Measurements from ENCODE around the gene VAC14. TPM values are rescaled to one million over a fixed set of nuclear protein-coding genes. Genes with fewer than 3 reads are reported as not detected.

VAC14 gene
- polyA plus RNA-seq, 3 donors: 20.7 to 49.4 (median 31.1) TPM

DNA sequence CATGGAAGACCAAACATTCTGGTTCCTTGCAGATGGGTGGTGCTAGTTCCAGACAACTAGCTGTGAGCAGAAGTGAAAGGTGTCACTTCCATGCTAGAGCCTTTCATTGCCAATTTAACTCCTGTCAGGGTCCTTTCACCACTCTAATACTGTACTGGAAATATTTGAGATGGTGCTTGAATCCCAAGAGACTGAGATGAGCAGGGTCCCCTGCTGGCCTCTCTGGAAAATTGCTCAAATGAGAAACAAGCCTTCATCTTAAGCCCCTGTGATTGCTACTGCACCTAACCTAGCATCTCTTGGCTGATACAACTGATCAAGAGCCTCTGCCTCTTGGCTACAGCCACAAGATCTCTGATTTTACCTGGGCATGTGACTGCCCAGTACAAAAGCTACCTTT lies 7.4 kb upstream of the VAC14 start:
- no peaks in the 10 kb centered on the region for H3K36me3 Mint-ChIP-seq
- H3K4me1 Mint-ChIP-seq: peaks cover 15% of the 10 kb centered on the region
- Histone ChIP-seq H3K79me2 (ENCODE audit: insufficient read depth, low read length) (no peaks in the 10 kb centered on the region), H3K27me3 (ENCODE audit: control insufficient read depth in 2 of 2, insufficient read depth in 2 of 2, low read length in 2 of 2) (no peaks in the 10 kb centered on the region), H3K4me2 (replicated peaks; ENCODE audit: extremely low read depth, low read length, poor library complexity, severe bottlenecking) (no peak overlapping the region), H4K20me1 (ENCODE audit: insufficient read depth, low read length) (no peaks in the 10 kb centered on the region), H3K4me3 (replicated peaks in 1 of 3; ENCODE audit: low read depth in 2 of 3, low read length in 3 of 3) (no peak overlapping the region), H3K4me1 (ENCODE audit: control insufficient read depth in 1 of 2, insufficient read depth in 2 of 2, low read length in 2 of 2) (peaks cover 0 to 8% of the 10 kb centered on the region in 2 donors), H3K27ac (ENCODE audit: low read depth in 1 of 2, low read length in 2 of 2) (no peak overlapping the region), H3K36me3 (replicated peaks in 1 of 2; ENCODE audit: control insufficient read depth in 1 of 2, insufficient read depth in 2 of 2, low read length in 2 of 2) (no peaks in the 10 kb centered on the region), H2AFZ (ENCODE audit: insufficient read depth, low read depth, low read length, poor library complexity, severe bottlenecking) (no peak overlapping the region), H3K9me3 (replicated peaks in 1 of 2; ENCODE audit: control insufficient read depth in 1 of 2, insufficient read depth in 1 of 2, low read length in 2 of 2) (peaks cover 6 to 8% of the 10 kb centered on the region in 2 donors), H3K9ac (ENCODE audit: insufficient read depth, low read length, poor library complexity, severe bottlenecking) (no peak overlapping the region)
- intact Hi-C loops (cut with micrococcal nuclease): loop anchor here in 1 of 2 donors (10.0 kb wide), 1 partner anchor 476 kb away; the partner anchor contains the start of gene CMTR2
- no peak overlapping the region for H3K27ac Mint-ChIP-seq
- no peak overlapping the region for H3K4me3 Mint-ChIP-seq
- peaks cover 6 to 21% (median 10%) of the 10 kb centered on the region in 3 donors for H3K27me3 Mint-ChIP-seq (ENCODE audit: low read depth in 3 of 3)
- no peak for DNase-seq
- H3K9me3 Mint-ChIP-seq: peaks cover 4 to 11% (median 8%) of the 10 kb centered on the region in 7 donors
- TF ChIP-seq, protein P1, sequence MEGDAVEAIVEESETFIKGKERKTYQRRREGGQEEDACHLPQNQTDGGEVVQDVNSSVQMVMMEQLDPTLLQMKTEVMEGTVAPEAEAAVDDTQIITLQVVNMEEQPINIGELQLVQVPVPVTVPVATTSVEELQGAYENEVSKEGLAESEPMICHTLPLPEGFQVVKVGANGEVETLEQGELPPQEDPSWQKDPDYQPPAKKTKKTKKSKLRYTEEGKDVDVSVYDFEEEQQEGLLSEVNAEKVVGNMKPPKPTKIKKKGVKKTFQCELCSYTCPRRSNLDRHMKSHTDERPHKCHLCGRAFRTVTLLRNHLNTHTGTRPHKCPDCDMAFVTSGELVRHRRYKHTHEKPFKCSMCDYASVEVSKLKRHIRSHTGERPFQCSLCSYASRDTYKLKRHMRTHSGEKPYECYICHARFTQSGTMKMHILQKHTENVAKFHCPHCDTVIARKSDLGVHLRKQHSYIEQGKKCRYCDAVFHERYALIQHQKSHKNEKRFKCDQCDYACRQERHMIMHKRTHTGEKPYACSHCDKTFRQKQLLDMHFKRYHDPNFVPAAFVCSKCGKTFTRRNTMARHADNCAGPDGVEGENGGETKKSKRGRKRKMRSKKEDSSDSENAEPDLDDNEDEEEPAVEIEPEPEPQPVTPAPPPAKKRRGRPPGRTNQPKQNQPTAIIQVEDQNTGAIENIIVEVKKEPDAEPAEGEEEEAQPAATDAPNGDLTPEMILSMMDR (IDR thresholded peaks at IDR 0.05): no peak

DNA sequence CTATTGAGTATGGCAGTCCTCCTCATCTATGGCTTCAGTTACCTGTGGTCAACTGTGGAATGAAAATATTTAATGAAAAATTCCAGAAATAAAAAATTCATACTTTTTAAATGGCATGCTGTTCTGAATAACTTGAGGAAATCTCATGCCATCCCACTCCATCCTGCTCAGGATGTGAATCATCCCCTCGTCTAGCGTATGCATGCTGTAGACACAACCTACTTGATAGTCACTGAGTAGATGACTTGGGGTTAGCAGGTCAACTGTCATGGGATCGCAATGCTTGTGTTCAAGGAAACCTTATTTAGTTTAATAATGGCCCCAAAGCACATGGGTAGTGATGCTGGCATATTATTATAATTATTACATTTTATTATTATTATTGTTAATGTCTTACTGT lies 4.8 kb upstream of the VAC14 start:
- Histone ChIP-seq H3K27ac (ENCODE audit: low read depth in 1 of 2, low read length in 2 of 2) (no peak overlapping the region), H3K36me3 (replicated peaks in 1 of 2; ENCODE audit: control insufficient read depth in 1 of 2, insufficient read depth in 2 of 2, low read length in 2 of 2) (no peaks in the 10 kb centered on the region), H3K4me1 (ENCODE audit: control insufficient read depth in 1 of 2, insufficient read depth in 2 of 2, low read length in 2 of 2) (peaks cover 5 to 11% of the 10 kb centered on the region in 2 donors), H3K4me2 (replicated peaks; ENCODE audit: extremely low read depth, low read length, poor library complexity, severe bottlenecking) (no peak overlapping the region), H3K79me2 (ENCODE audit: insufficient read depth, low read length) (no peaks in the 10 kb centered on the region), H3K4me3 (replicated peaks in 1 of 3; ENCODE audit: low read depth in 2 of 3, low read length in 3 of 3) (no peak overlapping the region), H4K20me1 (ENCODE audit: insufficient read depth, low read length) (no peaks in the 10 kb centered on the region), H2AFZ (ENCODE audit: insufficient read depth, low read depth, low read length, poor library complexity, severe bottlenecking) (no peak overlapping the region), H3K9me3 (replicated peaks in 1 of 2; ENCODE audit: control insufficient read depth in 1 of 2, insufficient read depth in 1 of 2, low read length in 2 of 2) (peaks cover 6 to 8% of the 10 kb centered on the region in 2 donors), H3K27me3 (ENCODE audit: control insufficient read depth in 2 of 2, insufficient read depth in 2 of 2, low read length in 2 of 2) (no peaks in the 10 kb centered on the region), H3K9ac (ENCODE audit: insufficient read depth, low read length, poor library complexity, severe bottlenecking) (no peak overlapping the region)
- H3K4me1 Mint-ChIP-seq: peaks cover 17% of the 10 kb centered on the region
- no peak overlapping the region for H3K27ac Mint-ChIP-seq
- WGBS (ENCODE audit: insufficient coverage): no CpG with 5 or more reads among the region's 3 CpGs
- H3K4me3 Mint-ChIP-seq: no peak overlapping the region
- intact Hi-C loops (cut with micrococcal nuclease): loop anchor here in 1 of 2 donors (10.0 kb wide), 1 partner anchor 479 kb away; the partner anchor contains the start of gene CMTR2
- H3K36me3 Mint-ChIP-seq: no peaks in the 10 kb centered on the region
- peaks cover 4 to 15% (median 9%) of the 10 kb centered on the region in 7 donors for H3K9me3 Mint-ChIP-seq
- TF ChIP-seq, protein P1 (IDR thresholded peaks at IDR 0.05): no peak
- H3K27me3 Mint-ChIP-seq (ENCODE audit: low read depth in 3 of 3): peaks cover 9 to 19% (median 10%) of the 10 kb centered on the region in 3 donors
- DNase-seq: peak in 1 of 3 donors; percentile 31
